Measurements from ENCODE around the gene BMERB1. TPM values are rescaled to one million over a fixed set of nuclear protein-coding genes. Genes with fewer than 3 reads are reported as not detected.

Gene BMERB1
- total RNA-seq, 3 donors from 2014 or later: 25.3 to 77.8 (median 38.7) TPM

GRCh38 chr16:15616475-15617165, 182.2 kb downstream of the BMERB1 start:
- intact Hi-C loops (cut with DNase I; ENCODE audit: low total_unique reads): no loop called here
- TF ChIP-seq POLR2AphosphoS5 (IDR thresholded peaks at IDR 0.05): no peak
- no peak overlapping the region for H3K27ac ChIP-seq
- no peaks in the 10 kb centered on the region for H3K4me1 ChIP-seq
- peaks cover 11% of the 10 kb centered on the region for H3K36me3 ChIP-seq
- DNase-seq (ENCODE audit: low spot score in 2 of 2): no peak
- H3K9me3 ChIP-seq: no peaks in the 10 kb centered on the region
- no peak overlapping the region for H3K4me3 ChIP-seq
- no peaks in the 10 kb centered on the region for H3K27me3 ChIP-seq

DNA sequence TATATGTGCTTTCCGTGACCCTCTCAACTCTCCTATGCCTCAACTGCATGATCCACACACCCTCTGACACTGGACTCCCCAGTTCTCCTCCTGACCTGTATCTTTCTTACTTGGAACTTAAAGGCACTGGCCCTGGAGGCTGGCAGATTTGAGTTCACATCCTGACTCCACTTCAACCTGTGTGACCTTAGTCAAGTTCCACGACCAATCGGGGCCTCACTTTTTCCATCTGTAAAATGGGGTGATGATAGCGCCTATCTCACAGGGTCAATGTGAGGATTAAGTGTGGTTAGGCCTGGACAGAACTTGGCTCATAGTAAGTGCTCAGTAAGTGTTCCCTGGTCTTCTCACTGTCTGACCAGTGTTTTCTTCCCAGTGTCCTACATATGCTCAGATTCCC, 183.5 kb downstream of the BMERB1 start:
- TF ChIP-seq POLR2A (IDR thresholded peaks at IDR 0.05): no peak
- TF ChIP-seq POLR2AphosphoS5 (IDR thresholded peaks at IDR 0.05): no peak
- TF ChIP-seq, protein P1, sequence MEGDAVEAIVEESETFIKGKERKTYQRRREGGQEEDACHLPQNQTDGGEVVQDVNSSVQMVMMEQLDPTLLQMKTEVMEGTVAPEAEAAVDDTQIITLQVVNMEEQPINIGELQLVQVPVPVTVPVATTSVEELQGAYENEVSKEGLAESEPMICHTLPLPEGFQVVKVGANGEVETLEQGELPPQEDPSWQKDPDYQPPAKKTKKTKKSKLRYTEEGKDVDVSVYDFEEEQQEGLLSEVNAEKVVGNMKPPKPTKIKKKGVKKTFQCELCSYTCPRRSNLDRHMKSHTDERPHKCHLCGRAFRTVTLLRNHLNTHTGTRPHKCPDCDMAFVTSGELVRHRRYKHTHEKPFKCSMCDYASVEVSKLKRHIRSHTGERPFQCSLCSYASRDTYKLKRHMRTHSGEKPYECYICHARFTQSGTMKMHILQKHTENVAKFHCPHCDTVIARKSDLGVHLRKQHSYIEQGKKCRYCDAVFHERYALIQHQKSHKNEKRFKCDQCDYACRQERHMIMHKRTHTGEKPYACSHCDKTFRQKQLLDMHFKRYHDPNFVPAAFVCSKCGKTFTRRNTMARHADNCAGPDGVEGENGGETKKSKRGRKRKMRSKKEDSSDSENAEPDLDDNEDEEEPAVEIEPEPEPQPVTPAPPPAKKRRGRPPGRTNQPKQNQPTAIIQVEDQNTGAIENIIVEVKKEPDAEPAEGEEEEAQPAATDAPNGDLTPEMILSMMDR (IDR thresholded peaks at IDR 0.05): no peak
- intact Hi-C loops (cut with DNase I; ENCODE audit: low total_unique reads): no loop called here
- Histone ChIP-seq H3K36me3 (peaks cover 16% of the 10 kb centered on the region), H3K4me1 (no peaks in the 10 kb centered on the region), H3K27me3 (no peaks in the 10 kb centered on the region), H3K9me3 (no peaks in the 10 kb centered on the region), H3K27ac (no peak overlapping the region), H3K4me3 (no peak overlapping the region)
- DNase-seq (ENCODE audit: low spot score in 2 of 2): no peak

GRCh38 chr16:15618392-15618791, 184.0 kb downstream of the BMERB1 start:
- H3K36me3 ChIP-seq: peaks cover 16% of the 10 kb centered on the region
- DNase-seq (ENCODE audit: low spot score in 2 of 2): no peak
- intact Hi-C loops (cut with DNase I; ENCODE audit: low total_unique reads): no loop called here
- TF ChIP-seq, protein P1 (IDR thresholded peaks at IDR 0.05): no peak
- no peak for TF ChIP-seq POLR2A (IDR thresholded peaks at IDR 0.05)
- TF ChIP-seq POLR2AphosphoS5 (IDR thresholded peaks at IDR 0.05): no peak
- H3K9me3 ChIP-seq: no peaks in the 10 kb centered on the region
- no peaks in the 10 kb centered on the region for H3K4me1 ChIP-seq
- no peak overlapping the region for H3K4me3 ChIP-seq
- no peaks in the 10 kb centered on the region for H3K27me3 ChIP-seq
- H3K27ac ChIP-seq: no peak overlapping the region

DNA sequence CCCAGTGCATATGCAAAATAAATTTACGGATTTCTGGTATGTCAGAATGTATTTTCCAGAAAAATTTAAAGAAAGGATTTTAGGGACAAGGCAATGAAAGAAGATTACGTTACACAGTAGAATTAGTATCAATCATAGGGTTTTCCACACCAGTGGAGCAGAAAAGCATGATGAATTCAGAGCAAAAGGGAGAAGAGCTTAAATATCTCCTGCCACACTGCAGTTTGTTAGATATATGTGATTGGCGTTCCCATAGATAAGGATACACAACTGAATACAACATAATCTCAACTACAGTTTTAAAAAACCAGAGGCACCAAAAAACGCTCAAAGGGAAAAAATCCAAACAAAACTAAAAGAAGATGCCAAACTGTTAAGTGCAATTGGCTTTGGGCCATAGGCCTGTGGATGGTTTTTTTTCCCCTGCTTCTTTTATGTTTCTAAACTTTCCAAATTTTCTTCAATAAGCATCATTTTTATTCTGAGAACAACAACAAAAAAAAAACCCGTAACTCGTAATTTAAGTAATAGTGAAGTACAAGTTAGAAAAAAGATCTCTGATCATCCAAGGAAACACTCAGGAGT, 186.3 kb downstream of the BMERB1 start:
- Histone ChIP-seq H3K4me3 (no peak overlapping the region), H3K36me3 (peaks cover 15% of the 10 kb centered on the region), H3K27me3 (no peaks in the 10 kb centered on the region), H3K4me1 (no peaks in the 10 kb centered on the region), H3K27ac (no peak overlapping the region), H3K9me3 (no peaks in the 10 kb centered on the region)
- intact Hi-C loops (cut with DNase I; ENCODE audit: low total_unique reads): no loop called here
- TF ChIP-seq POLR2A (IDR thresholded peaks at IDR 0.05): no peak
- no peak for TF ChIP-seq POLR2AphosphoS5 (IDR thresholded peaks at IDR 0.05)
- DNase-seq (ENCODE audit: low spot score in 2 of 2): no peak

GRCh38 chr16:15621456-15621855, 187.1 kb downstream of the BMERB1 start:
- Histone ChIP-seq H3K9me3 (no peaks in the 10 kb centered on the region), H3K27ac (no peak overlapping the region), H3K36me3 (peaks cover 8% of the 10 kb centered on the region), H3K4me1 (no peaks in the 10 kb centered on the region), H3K27me3 (no peaks in the 10 kb centered on the region), H3K4me3 (no peak overlapping the region)
- intact Hi-C loops (cut with DNase I; ENCODE audit: low total_unique reads): no loop called here
- no peak for DNase-seq (ENCODE audit: low spot score in 2 of 2)
- TF ChIP-seq POLR2AphosphoS5 (IDR thresholded peaks at IDR 0.05) (no peak), POLR2A (IDR thresholded peaks at IDR 0.05) (no peak)
- TF ChIP-seq, protein P1 (IDR thresholded peaks at IDR 0.05): no peak

DNA sequence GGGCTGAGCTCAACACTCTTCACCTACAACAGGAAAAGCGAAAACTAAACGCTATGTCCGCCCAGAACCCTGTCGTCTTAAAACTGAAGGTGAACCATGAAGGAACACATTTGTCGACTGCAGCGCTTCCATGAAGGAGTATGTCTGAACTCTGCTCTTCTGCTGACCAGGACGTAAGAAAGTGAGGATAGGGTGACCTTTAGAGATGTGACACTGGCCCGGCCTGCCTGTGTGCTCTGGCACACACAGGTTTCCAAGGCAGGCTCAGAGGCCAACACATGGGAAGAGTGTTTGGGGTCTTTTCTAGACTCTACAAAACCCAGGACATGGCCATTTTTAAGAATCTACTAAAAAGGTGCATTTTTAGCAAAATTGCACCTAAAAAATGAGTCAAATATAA, 187.5 kb downstream of the BMERB1 start:
- DNase-seq (ENCODE audit: low spot score in 2 of 2): no peak
- H3K9me3 ChIP-seq: no peaks in the 10 kb centered on the region
- intact Hi-C loops (cut with DNase I; ENCODE audit: low total_unique reads): no loop called here
- H3K4me1 ChIP-seq: no peaks in the 10 kb centered on the region
- H3K36me3 ChIP-seq: peaks cover 5% of the 10 kb centered on the region
- TF ChIP-seq, protein P1 (IDR thresholded peaks at IDR 0.05): no peak
- no peak for TF ChIP-seq POLR2A (IDR thresholded peaks at IDR 0.05)
- no peak for TF ChIP-seq POLR2AphosphoS5 (IDR thresholded peaks at IDR 0.05)
- H3K27me3 ChIP-seq: no peaks in the 10 kb centered on the region
- no peak overlapping the region for H3K4me3 ChIP-seq
- no peak overlapping the region for H3K27ac ChIP-seq
